HG02884 (cell line): ENCODE results near the gene RAP1GAP2.
"Not testable (repeated sequence)": the region's sequence is repeated elsewhere in the genome, so short reads cannot be mapped to it uniquely, and the experiment has no call there.

Source experiments
- ATAC-seq: cut with Tn5 transposase; IDR thresholded peaks from one replicate; pipeline ENCODE4 v1.9.1; 2021; ENCODE audit warnings: mild to moderate bottlenecking, moderate library complexity; ENCODE audit not compliant: unreplicated experiment

RAP1GAP2 gene

DNA sequence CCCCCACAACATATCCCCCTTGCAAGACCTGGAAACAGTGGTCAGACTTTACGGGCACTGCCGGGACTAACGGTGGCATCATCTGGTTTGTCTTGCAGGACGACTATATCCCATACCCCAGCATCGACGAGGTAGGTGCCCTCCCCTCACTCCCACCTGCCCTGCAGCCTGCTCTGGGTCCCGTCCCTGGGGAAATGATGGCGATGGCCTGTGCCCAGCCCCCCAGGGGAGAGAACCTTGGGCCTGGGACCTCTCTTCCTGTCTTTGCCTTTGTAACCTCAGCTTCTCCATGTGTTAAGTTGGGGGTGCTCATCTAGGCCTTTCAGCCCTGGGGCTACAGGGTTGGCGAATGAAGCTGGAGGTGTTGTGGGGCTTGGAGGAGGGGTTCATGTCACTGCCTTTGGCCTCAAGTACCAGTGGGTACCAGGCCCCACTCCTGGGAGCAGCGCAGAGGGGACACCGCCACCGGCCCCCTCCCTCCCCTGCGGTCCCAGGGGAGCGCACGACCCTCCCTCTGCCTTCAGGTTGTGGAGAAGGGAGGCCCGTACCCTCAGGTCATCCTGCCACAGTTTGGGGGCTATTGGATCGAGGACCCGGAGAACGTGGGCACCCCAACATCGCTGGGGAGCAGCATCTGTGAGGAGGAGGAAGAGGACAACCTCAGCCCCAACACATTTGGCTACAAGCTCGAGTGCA is 167.2 kb downstream of the RAP1GAP2 start:
- no peak for ATAC-seq

DNA sequence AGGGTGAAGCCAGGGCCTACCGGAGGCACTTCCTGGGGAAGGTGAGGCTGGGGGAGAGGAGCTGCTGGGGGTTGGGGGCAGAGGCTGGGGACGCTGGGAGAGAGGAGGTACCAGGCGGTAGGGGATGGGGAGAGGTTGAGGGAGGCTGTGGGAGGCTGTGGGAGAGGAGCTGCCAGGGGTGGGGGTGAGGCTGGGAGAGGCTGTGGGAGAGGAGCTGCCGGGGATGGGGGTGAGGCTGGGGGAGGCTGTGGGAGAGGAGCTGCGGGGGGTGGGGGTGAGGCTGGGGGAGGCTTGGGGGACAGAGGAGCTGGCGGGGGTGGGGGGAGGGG is 167.8 kb downstream of the RAP1GAP2 start:
- ATAC-seq, result no peak

DNA sequence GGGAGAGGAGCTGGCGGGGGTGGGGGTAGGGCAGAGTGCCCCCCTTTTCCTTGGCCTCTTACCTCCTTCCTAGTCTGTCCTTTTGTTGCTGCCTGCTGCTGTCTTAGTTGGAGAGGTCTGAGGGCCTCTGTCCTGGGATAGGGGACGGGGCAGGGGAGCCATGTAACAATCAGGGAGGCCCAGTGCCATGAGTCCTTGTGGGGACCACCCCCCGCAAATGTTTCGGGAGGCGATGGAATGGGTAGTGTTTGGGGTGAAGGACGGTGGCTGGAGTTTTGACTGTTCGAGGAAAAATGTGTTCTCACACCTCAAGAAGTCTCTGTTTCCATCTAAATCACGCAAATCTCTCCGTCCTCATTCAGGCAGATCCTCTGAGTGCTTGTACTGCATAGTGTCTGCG is 168.1 kb downstream of the RAP1GAP2 start:
- no peak for ATAC-seq

DNA sequence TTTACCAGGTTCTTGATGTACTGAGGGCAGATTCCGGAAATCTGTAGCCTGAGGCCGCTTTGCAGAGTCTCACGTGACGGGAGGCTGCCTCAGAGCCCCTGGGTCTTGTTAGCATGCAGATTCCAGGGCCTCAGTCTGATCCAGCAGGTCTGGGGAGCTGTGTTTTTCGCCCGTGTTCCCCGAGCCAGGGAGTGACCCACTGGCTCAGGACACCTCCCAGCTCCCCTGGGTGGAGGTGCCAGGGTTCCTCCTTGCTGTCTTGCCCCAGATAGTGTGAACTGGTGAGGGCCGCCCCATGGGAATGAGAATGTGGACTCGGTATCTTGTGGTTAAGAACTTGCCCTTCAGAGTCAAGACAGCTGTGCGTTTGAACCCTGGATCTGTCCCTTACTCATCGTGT is 168.6 kb downstream of the RAP1GAP2 start:
- ATAC-seq, result no peak

DNA sequence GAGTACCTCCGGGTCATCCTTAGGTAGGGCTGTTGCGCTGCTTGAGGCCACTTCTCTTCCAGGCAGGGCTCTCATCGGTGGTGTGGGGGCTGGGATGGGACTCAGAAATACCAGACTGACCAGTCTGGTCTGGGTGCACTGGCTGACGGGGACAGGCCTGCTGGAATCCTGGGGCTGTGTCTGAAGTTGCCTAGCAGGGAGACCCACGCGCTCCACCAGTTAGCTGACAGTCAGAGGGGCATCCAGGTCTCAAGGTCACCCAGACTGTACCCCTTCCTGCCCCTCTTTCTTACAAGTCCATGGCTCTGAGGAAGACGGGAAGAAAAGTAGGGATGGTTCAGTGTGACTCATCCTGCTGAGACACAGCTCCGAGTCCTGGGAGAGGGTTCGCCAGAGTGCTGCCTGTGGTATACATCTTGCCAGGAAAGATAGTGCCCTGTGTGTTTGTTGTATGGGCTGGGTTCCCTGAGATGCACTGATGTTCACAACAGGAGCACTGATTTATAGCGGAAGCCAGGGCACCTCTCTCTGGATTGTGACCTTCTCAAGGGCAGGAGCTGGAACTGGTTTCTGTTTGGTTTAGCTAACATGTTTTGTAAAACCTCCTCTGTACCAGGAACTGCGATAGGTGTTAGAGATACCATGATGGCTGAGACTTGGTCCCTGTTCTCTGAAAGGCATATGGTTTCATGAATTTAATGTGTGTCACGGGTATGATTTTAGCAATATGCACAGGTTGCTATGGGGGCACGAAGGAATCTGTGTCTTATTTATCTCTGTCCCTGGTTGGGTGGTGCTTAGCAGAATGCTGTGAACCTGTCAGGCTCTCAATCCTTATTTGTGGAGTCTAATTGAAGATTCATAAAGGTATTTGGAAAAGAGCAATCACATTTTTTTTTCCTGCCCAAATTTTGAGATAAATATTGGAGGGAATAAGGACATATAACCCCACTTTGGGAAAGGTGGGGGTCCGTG is 169.7 kb downstream of the RAP1GAP2 start:
- ATAC-seq, result no peak

DNA sequence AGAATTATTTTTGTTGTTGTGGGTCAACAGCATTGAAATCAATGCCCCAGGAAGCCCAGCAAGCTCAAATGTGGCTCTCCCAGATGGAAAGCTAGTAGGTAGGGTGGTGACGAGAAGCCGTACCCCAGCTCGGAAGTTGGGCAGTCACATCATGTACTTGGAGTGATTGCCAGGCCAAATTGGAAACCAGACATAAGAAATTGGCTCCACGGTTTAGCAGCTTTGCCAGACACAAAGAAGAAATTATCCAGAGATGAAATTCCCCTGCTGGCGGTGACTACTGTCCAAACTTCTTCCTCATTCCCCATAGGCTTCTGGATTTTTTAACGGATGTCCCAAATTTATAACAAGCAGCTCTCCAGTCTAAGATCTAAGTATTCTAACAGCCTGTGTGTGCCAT is 171.3 kb downstream of the RAP1GAP2 start:
- no peak for ATAC-seq

DNA sequence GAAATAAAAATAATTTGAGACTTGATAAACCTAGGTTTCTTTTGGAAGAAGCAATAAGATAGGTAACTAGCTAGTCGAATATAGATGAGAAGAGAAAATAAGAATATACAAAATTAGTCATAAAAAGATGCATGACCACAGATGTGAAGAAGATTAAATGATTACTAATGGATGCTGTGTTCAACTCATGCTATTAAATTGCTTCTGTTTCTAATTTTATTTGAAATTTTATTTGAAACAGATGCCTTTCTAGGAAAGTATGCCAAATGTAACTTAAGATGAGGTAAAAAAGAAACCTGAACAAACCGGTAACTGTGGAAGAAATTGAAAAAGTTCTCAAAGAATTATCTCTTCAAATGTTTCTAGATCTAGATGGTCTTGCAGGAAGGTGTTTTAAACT is 175.6 kb downstream of the RAP1GAP2 start:
- ATAC-seq, result no peak

DNA sequence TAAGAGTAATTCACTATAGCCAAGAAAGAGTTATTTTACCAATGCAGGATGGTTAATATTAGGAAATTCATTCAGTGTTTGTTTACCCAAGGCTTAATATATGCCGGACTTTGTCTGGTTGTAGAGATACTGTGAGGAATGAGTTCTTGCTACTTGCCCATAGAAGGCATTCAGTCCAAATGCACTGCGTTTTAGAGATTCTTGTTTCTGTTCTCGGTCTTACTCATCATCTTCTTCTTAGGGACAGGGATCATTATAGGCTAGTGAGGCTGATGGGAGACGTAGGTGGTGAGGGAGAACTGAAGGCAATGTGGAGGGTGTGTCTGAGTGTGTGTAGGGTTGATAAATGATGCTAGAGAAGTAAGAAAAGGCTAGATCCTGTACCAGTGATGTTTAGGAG is 176.5 kb downstream of the RAP1GAP2 start:
- no peak for ATAC-seq

DNA sequence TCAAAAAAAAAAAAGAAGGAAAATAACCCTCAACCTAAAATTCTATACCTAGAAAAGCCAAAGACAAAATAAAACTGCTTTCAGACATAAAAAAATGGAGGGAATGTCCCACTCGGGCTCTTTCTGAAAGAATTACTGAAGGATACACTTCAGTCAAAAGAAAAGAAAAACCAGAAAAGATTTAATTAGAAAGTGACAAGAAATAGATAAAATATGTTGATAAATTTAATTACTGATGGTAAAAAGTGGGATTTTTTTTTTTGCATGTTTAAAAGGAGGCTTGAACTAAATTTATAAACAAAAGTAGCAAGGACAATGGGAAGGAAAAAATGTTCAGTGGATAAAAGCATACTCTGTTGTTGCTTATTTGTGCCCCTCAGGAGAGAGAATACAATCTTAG is 178.1 kb downstream of the RAP1GAP2 start:
- ATAC-seq, result no peak

DNA sequence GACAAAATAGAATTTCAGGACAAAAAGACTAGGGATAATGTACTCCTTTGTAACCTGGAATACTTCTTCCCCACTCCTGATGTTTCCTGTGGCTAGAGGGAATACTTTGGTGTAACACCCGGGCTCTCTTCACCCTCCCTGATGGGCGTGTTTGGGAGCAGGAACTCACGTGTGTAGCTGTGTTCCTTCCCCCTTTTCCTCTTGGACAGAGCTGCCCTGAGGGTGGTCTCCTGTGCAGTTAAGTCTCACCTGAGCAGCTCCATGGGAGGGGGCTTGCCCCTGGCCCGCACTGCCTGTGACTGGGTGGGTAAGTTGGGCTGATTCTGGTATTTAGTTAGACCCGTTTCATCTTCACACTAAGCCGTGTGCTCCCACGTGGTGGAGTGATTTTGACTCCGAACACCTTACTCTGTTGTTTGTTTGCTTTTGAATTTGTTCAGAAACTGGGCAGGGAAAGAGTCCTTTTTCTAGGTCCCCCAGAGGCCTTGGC is 179.3 kb downstream of the RAP1GAP2 start:
- ATAC-seq, result no peak

DNA sequence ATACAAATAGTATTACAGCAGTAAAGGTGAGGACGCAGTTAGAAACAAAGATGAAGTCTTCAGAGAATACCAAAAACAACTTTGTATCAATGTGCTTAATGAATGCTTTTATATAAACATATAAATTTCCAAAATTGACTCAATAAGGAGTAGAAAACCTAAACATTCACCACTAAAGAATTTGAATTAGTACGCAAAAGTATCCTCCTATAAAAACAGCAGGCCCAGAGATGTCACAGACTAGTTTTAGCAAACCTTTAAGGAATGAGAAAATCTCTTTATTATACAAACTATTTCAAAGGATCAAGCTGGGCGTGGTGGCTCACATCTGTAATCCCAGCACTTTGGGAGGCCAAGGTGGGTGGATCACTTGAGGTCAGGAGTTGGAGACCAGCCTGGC is 180.9 kb downstream of the RAP1GAP2 start:
- ATAC-seq, result no peak

DNA sequence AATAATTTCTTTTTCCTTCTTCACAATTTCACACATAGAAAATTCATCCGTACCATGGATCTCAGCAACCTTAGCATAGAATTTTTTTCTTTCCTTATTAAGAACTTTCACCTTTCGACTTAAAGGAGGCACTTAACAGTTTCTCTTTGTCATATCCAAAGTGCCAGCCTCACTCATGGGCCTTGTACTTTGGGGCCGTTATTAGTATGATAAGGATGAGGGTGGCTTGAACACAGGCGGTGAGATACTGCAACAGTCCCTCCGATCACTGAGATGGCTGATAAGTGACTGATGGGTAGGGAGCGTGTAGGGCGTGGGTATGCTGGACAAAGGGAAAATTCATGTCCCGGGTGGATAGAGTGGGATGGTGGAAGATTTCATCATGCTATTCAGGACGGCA is 181.9 kb downstream of the RAP1GAP2 start:
- no peak for ATAC-seq

DNA sequence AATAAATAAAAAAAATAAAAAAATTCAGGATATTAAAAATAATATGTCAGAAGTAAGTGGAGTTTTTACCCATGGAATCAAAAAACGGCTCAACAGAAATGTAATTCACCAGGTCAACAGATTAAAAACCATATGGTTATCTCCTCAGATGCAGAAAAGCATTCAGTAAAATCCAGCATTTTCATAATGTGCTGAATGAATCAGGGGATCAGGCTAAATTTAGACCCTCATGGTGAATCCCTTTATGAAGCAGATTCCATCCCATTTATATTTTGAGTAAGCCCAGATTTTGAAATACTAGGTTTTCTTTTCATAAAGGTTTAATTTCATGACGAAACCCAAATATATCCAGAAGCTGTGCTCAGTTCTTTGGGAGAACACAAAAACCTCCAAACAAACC is 182.8 kb downstream of the RAP1GAP2 start:
- no peak for ATAC-seq

DNA sequence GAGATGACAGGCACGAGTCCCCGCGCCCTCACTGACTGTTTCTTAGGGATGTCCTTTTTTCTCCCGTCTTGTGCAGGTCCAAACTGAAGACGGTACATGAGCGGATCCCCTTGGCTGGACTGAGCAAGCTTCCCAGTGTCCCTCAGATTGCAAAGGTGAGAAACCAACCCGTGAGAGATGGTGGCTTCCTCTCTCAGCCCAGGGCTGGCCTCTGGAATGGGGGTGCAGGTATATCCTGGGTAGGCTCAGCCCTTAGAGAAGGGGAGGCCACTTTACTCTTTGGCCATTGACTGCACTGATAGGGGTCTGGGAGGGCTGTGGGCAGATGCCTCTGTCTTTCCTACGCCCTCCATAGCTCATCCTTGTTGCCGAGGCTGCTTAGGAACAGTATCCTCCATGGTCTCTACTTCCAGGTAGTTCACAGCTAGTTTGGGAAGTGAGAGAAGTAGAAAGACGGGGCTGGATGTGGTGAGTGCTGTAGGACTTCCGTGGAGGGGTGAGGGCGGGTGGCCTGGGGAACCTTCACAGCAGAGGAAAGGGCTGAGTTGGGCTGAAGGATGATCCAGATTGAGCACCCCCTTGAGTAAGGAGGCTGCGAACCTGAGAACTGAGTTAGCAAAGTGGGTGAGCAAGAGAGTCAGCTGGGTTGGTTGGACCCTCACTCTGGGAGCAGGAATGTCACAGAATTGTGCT is 184.1 kb downstream of the RAP1GAP2 start:
- ATAC-seq, result no peak

DNA sequence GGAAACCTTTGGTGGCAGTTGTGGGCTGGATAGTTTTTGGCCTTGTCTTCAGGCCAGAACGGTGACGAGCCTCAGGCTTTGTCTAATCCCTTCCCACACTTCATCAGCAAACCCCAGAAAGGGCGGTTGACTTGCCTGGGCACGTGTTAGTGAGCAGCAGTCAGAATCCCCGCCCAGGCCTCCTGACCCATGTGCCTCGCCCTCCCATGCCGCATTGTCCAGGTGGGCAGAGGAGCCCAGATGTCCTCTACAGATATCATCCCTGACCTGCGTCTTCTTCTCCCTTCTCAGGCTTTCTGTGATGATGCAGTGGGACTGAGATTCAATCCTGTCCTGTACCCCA is 184.6 kb downstream of the RAP1GAP2 start:
- no peak for ATAC-seq

DNA sequence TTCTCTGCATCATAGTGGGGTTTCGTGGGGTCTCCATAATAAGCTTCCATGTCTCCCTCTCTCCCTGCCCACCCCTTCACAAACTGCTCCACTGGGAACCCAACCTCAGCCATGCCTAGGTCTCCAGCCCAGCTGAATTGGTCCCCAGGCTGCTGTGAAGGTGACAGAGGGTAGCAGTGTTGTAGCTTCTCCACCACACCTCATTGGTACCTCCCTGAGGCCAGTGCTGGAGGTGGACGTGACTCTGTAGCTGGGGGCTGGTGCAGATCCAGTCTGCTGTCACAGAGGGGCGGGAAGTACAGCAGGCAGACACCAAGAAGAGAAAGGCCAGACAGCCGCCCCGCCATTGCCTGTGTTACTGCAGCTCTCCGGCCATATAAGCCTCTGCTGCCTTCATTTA is 185.1 kb downstream of the RAP1GAP2 start:
- no peak for ATAC-seq

DNA sequence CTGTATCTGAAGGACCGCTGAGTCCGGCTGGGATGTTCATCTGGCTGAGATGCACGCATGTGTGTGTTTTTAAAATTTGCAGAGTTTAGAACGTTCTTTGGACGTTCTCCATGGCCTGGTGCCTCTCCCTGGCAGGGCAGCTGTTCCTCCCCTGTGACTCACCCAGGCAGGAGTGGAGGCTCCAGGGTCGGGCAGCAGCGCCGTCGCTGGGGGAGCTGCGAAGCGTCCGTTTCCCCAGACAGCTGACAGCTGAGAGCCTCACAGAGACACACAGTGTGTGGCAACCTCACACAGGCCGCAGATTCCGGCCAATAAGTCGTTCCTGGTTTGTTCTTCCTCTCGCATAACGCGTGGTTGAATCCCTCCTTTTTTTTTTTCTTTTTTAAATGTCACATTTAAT is 186.6 kb downstream of the RAP1GAP2 start:
- no peak for ATAC-seq

DNA sequence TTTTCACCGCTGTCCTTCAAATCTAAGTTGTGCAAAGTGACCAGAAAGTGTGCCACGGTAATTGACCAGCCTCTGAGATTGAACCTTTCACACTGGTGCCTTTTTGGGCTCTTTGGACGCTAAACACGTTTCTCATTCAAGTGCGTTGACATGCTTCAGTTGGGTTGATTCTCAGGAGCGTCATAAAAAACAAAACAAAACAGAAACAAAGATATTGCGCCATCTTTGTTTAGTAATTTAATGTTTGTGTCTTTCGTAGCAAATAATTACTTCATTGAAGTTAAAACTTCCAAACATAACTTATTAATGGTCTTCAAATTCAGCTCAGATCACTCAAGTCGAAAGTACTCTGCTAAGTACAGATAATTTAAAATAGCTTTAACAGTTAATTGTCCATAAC is 187.0 kb downstream of the RAP1GAP2 start:
- no peak for ATAC-seq

DNA sequence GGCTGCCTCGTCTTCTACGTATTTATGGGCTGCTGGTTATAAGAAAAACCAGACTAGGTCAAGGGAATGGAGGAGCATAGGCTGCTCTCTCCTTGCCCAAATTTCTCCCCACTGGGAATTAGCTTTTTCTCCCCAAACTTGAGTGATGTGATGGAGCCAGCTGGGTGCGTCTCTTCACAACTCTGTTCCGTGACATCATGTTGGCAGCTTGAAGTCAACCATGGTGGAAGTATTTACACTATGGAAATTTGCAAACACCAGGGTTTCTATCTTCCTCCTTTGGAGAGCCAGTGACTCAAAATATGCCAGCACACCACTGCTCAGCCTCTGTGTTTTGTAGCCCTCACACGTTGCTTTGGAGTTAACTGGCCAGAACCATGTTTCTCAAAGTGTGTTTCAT is 189.1 kb downstream of the RAP1GAP2 start:
- ATAC-seq, result no peak

DNA sequence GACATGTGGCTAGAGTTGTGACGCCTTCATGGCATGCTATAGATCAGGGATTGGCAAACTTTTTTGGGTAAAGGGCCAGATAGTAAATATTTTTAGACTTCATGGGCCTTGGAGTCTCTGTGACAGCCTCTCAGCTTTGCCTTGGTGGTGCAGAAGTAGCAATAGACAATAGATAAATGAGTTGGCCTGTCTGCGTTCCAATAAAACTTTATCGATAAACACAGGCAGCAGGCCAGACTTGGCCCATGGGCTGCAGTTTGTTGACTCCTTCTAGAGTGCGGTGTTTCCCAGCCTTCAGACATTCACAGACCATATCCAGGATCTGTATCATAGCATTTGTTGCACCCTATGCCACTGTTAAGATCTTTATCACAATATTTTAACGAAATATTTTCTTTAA is 190.7 kb downstream of the RAP1GAP2 start:
- no peak for ATAC-seq

DNA sequence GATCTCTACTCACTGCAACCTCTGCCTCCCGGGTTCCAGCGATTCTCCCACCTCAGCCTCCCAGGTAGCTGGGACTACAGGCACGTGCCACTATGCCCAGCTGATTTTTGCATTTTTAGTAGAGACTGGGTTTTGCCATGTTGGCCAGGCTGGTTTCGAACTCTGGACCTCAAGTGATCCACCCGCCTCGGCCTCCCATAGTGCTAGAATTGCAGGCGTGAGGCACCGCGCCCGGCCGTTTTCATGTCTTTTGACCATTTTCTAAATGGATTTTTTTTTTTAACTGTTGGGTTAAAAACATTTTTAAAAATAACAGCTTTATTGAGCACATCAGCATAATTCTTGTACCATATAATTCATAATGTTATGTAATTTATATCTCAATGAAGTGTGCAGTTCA is 193.2 kb downstream of the RAP1GAP2 start:
- ATAC-seq, result not testable (repeated sequence)

DNA sequence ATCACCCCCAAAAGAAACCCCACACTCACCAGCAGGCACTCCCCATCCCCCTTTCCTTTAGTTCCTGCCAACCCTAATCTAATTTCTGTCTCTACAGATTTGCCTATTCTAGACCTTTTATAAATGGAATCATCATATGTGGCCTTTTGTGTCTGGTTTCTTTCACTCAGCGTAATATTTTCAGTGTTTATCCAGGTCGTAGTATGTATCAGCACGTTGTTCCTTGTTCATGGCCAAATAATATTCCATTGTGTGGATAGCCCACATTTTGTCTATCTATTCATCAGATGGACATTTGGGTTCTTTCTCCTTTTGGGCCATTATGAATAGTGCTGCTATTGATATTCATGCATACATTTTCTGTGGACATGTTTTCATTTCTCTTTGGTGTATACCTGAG is 193.6 kb downstream of the RAP1GAP2 start:
- no peak for ATAC-seq
